ELR (cell line): ENCODE results near the gene NUDT9.
"Not testable (repeated sequence)": the region's sequence is repeated elsewhere in the genome, so short reads cannot be mapped to it uniquely, and the experiment has no call there.

Source experiments
- DNase-seq: peaks from one replicate; pipeline ENCODE4 v3.0.0-alpha.2; 2015; ENCODE audit warnings: low read depth

Gene NUDT9, protein sequence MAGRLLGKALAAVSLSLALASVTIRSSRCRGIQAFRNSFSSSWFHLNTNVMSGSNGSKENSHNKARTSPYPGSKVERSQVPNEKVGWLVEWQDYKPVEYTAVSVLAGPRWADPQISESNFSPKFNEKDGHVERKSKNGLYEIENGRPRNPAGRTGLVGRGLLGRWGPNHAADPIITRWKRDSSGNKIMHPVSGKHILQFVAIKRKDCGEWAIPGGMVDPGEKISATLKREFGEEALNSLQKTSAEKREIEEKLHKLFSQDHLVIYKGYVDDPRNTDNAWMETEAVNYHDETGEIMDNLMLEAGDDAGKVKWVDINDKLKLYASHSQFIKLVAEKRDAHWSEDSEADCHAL

DNA sequence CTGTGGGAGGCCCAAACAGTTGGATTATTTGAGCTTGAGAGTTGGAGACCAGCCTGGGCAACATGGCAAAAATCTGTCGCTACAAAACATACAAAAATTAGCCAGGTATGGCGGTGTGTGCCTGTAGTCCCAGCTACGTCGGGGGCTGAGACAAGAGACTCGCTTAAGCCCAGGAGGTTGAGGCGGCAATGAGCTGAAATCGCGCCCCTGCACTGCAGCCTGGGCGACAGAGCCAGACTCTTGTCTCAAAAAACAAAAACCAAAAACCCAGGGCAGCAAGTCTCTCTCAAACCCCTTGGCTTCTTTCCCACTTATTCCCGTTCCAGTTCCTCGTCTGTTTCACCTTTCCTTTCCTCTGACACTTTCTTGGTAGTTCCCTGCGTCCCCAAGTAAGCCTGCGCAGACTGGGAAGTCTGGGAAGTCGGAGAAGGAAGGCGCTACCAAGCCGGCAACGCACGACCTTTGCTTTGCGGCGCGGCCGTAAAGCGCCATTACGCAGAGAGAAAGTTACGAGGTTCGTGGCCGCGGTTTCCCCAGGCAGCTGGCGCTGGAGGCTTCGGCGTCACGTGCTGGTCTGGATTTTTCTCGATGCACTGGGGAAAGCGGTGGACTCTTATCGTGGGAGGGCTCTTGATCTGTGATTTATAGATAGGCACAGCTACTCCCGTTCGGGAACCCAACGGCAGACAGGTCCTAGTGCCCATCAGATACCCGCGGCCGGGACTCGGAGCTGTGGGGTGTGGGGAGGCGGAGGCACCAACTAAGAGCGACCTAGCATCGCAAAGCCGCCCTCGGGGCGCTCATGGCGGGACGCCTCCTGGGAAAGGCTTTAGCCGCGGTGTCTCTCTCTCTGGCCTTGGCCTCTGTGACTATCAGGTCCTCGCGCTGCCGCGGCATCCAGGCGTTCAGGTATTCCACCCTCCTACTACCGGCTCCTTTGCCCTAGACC, at the start of gene NUDT9:
Gene NUDT9 (plus strand): TSS at position 470 of the 949 bp plus-strand sequence. CDS start 333 bp downstream, at position 803.
- peak; percentile 95 for DNase-seq

DNA sequence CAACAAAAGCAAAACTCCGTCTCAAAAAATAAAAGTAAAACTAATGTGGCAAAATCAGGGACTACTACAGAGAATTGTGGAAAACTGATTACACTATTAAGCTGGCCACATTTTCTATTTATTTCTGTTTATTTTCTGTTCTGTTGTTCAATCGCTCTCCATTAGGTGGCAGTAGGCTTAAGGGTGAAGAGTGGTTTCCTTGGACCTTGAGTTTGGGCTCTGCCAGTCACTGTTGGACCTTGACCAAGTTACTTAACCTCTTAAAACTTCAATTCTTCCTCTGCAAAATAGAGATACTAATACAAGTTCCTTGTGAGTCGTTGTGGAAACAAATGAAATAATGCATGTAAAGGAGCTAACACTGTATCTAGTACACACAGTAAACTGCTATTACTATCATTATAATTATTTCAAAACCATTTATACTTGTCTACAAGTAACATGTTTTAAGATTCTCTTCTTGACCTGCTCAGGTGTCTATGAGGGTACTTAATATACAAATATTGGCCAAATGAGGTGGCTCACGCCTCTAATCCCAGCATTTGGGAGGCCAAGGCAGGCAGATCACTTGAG, 46.6 kb upstream of the NUDT9 start:
- peak; percentile 72 for DNase-seq

DNA sequence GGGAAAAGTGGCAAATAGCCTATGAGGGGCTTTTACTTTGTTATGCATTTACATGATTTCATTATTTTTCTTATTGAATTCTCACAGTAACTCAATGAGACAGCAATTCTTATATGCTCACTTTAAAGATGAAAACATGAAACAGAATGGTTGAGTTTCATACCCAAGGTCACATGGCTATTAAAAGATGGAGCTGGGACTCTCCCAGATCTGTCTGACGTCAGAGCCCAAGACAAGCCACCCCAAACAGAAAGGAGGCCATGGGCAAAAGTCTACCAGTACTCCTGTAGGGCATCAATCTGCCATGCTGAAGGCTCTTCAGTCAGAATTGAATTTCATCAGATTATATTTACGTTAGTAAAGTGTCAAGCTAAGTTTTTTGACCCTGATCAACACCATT, 44.6 kb upstream of the NUDT9 start:
- DNase-seq, result no peak

DNA sequence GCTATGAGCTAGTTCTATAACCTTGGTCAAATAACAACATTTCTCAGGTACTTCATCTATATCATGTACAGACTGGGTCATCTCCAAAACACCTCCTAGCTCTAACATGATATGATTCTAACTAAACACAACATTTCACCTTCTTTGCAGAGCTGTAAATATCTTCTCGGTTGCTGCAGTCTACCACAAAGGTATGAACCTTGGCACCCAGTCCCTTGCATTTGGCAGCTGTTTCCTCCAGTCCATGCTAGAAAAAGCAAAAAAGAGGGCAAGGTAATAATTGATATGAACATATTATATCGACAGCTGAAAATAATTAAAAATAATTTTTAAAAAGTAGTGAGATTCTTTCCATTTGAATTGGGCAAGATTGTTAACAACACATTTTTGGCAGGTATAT, 40.3 kb upstream of the NUDT9 start:
- no peak for DNase-seq

DNA sequence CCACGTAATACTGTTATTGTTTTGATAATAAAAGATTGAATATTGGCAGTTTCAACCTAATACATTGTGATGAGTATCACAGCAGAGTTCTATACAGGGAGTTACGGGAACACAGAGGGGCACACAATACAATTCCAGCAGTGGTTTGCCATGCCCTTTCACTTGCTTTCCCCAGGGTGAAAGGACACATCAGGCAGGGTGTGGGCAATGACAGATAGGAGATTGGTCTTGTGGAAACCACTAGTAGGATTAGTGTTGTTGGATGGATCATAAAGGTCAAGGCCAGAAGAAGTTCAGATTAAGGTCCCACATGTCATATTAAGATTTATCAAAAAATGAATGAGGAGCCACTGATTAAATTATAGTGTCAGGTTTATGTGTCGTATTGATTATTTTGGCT, 39.4 kb upstream of the NUDT9 start:
- no peak for DNase-seq

DNA sequence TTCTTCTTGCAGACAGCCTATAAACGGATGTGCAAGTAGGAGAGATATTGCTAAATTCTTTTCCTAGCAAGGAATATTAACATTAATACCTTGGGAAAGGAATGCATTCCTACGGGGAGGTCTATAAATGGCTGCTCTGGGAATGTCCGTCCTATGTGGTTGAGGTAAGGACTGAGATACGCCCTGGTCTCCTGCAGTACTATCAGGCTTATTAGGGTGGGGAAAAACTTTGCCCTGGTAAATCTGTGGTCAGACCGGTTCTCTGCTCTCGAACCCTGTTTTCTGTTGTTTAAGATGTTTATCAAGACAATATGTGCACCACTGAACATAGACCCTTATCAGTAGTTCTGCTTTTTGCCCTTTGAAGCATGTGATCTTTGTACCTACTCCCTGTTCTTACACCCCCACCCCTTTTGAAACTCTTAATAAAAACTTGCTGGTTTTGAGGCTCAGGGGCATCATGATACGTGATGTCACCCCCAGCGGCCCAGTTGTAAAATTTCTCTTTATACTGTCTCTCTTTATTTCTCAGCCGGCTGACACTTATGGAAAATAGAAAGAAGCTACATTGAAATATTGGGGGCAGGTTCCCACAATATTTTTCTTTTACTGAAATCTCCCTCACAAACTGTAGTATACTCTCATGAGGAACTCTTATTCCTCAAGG, 37.8 kb upstream of the NUDT9 start:
- not testable (repeated sequence) for DNase-seq

DNA sequence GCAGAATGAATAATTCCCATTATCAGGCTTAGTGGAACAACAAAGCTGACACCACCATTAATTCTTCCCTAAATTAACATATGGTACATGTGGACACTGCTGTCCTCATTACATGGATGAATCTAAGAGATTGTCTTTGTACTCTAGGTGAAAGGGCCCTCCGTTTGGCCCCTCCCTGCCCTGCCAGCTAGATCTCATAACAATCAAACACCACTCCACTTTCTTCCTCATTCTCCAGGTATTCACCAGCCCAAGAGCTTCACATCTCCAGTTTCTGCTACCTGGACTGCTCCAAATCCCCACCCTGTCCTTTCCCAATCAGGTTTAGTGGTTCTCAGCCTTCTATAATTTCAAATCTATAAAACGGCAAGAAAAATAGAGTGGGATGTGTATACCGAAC, 35.1 kb upstream of the NUDT9 start:
- DNase-seq, result no peak

DNA sequence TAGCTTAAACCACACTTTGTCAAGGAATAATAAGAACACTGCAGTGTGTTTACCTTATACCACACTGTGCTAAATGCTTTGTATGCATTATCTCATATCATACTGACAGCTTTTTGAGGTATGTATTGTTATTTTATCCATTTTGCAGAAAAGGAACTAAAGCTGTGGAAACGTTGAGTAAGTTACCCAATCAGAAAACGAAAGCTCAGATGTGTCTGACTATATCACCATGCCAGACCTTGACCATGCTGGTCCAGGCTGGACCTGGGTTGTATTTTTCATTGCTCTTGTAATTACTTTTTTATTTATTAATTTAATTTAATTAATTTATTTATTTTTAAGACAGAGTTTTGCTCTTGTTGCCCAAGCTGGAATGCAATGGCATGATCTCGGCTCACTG, 33.5 kb upstream of the NUDT9 start:
- no peak for DNase-seq

DNA sequence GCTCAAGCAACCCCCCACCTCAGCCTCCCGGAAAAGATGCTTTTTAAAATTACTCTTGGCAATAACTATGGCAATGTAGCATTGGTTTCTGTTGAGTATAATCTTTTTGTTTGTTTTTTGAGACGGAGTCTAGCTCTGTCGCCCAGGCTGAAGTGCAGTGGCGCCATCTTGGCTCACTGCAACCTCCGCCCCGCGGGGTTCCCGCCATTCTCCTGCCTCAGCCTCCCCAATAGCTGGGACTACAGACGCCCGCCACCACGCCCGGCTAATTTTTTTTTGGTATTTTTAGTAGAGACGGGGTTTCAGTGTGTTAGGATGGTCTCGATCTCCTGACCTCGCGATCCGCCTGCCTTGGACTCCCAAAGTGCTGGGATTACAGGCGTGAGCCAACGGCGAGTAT, 32.3 kb upstream of the NUDT9 start:
- not testable (repeated sequence) for DNase-seq

DNA sequence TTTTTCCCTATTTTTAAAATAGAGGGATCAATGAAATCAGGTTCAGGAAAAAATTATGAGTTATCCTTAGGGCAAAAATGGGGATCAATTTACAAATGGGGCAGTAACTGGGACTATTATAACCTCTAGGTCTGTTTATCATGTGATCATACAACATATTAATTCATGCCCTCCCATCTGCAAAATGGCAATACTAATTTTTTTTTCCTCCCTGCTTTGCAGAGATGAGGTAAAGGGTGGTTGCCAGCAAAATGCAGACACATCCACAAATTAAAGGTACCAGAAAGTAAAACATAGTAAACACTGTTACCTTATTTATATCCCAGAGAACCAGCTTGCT, 31.9 kb upstream of the NUDT9 start:
- DNase-seq, result no peak

DNA sequence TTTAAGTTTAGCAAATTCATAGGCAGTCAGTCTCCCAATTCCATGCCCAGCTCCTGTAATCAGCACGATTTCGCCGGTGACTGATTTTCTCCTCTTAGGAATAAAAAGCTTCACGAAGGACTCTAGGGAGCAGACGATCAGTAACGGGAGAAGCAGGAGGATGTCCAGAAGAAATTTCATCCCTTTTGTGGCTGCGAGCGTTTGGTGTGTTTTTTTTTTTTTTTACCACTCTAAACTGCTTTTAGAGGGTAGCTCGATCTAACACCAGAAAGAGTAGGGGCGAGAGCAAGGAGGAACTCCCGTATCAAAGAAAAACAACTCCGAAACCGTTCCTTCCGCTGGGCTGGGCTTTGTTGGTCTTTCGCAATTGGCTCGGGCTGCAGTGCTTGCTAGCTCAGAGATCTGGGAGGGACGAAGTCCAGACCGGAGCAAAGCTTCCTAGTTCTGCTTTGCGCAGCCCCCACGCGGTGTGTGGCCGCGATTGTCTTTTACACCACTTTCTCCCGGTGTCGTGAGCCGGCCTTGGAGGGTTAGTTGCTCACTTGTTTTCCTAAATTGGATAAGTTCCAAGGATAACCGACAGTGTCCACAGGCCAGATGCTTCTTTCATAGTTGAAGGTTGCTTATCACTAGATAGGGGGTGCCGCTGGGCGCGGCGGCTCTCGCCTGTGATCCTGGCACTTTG, 31.3 kb upstream of the NUDT9 start, which contains the start of gene HSD17B11:
Gene HSD17B11 (minus strand): TSS at position 298 of the 685 bp plus-strand sequence. CDS start 118 bp downstream, at position 180.
- DNase-seq, result peak; percentile 93

DNA sequence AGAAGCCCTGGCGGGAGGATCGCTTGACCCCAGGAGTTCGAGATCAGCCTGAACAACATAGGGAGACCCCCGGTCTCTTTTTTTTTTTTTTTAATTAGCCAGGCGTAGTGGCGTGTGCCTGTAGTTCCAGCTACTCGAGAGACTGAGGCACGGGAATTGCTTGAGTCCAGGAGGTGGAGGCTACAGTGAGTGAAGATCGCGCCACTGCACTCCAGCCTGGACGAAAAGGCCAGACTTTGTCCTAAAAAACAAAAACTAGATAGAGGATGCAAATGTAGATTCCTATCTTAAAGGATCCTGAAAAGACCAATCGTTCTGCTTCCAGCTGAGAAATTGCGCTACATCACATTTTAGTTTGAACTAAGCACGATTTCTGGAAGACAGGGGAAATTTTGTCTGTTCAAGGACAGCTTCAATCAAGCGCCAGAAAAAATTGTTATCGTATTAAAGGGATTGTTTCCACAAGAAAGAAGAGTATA, 30.8 kb upstream of the NUDT9 start:
- no peak for DNase-seq

DNA sequence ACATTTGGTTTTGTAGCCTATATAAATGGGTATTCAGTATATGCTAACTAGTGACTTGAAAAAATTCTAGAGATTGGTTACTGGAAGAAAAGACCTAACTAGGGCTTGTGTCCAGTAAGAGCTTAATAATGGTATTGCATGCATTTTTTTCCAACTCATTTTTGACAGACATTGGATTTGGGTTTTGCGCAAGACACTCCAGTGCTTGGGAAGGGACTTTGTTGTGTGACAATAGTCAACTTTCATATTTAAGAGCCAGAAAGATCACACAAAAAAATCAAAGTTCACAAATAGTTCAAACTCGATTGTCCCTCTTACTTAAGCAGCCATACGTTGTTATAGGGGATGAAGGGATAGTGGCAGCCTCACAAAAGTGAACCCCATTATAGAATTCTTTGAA, 30.2 kb upstream of the NUDT9 start:
- DNase-seq, result no peak

DNA sequence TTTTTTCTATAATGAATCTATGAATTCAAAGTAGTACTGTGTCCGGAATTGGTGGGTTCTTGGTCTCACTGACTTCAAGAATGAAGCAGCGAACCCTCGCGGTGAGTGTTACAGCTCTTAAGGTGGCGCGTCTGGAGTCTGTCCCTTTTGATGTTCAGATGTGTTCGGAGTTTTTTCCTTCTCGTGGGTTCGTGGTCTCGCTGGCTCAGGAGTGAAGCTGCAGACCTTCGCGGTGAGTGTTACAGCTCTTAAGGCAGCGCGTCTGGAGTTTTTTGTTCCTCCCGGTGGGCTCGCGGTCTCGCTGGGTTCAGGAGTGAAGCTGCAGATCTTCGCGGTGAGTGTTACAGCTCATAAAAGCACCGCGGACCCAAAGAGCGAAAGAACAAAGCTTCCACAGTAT, 27.3 kb upstream of the NUDT9 start:
- DNase-seq, result not testable (repeated sequence)

DNA sequence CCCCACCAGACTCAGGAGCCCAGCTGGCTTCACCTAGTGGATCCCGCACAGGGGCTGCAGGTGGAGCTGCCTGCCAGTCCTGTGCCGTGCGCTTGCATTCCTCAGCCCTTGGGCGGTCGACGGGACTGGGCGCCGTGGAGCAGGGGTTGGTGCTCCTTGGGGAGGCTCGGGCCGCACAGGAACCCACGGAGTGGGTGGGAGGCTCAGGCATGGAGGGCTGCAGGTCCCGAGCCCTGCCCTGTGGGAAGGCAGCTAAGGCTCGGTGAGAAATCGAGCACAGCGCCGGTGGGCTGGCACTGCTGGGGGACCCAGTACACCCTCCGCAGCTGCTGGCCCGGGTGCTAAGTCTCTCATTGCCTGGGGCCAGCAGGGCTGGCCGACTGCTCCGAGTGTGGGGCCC, 26.5 kb upstream of the NUDT9 start:
- not testable (repeated sequence) for DNase-seq

DNA sequence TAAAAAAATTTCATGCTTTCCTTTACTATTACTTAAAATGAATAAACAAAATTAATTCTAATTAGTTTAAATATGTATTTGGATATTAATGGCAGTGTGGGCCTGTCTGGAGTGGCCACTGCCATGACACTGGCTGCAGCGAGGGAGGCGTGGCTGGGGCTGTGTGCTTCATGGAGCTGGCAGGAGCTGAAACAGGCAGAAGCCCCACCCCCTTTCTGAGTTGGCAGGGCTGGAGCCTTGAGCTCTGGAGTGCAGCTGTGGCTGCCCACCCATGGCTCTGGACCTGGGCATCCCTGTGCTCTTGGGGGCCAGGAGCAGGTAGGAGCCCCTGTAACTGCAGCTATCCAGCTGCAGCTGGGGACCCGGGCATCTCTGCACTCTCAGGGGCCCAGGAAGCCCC, 23.2 kb upstream of the NUDT9 start:
- DNase-seq, result peak; percentile 4

DNA sequence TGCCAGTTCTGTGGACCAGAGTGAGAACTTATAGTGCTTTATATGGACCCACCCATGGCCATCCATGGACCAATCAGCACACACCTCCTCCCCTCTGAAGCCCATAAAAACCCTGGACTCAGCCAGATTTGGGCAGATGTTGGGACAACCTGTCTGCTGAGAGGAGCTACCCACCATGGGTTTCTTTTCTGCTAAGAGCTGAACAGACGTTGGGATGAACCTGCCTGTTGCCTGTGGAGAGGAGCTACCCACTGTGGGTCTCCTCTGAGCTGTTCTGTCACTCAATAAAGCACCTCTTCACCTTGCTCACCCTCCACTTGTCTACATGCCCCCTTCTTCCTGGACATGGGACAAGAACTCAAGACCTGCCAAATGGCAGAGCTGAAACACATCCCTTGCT, 22.4 kb upstream of the NUDT9 start:
- DNase-seq, result no peak

DNA sequence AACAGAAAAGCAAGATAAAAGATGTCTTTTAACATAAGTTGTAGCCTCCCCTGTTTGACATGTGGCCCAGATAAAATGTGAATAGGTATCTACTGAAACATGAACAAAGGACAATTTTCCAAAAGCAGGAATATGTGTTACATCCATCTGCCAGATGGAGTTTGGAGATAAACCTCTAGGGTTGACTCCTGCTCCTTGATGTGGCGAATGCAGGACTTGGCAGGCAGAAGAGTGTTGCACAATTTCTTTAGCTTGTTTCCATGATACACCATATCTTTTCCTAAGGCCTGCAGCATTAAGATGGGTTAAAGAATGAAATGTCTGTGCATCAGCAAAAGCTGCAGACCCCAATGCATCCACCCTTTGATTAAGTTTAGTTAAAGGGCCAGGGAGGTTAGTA, 18.6 kb upstream of the NUDT9 start:
- DNase-seq, result not testable (repeated sequence)

DNA sequence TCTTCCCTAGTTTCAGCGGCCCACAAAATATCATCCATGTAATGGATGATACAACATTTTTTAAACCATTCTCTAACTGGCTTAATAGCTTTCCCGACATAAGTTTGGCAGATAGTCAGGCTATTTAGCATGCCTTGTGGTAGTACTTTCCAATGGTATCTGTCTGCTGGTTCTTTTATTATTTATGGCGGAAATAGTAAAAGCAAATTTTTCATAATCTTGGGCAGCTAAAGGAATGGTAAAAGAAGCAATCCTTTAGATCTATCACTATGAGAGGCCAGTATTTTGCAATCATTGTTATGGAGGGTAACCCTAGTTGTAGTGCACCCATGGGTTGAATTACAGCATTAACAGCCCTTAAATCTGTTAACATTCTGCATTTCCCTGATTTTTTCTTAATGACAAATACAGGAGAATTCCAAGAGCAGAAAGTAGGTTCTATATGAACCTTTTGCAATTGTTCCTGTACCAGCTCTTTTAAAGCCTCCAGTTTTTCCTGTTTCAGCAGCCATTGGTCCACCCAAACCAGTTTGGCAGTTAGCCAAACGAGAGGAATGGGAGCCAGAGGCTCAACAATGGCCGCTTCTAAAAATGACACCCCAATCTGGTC, 17.1 kb upstream of the NUDT9 start:
- DNase-seq, result no peak

DNA sequence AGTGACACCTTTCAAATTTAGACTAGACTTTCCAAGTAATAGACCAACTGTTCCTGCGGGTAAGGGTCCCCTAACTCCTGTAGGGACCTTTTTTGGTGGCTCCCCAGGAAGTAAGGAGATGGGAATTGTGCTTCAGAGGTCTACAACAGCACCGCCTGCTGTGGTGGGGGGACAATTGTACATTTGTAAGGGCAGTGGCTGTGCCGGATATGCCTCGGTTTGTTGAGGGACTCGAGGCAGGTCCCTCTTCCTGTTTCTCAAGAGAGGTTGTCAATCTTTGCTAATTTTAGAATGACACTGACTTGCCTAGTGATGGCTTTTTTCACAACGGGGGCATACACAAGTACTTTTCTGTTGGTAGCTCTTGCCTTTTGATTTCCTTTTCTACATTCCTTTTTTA, 15.9 kb upstream of the NUDT9 start:
- DNase-seq, result no peak

DNA sequence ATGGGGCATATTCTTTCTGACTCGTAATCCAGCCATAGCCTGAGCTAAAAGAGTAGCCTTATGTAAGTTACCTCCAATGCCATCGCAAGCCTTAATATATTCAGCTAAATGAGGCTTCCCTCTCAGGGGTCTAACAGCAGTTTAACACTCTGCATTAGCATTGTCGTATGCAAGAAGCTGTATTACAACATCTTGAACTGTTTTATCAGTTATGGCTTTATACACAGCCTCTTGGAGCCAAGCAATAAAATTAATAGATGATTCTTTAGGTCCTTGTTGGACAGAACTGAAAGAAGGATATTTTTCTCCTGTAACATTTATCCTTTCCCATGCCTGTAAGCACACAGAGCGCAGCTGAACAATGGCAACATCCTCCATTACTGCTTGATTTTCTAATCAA, 15.5 kb upstream of the NUDT9 start:
- DNase-seq, result not testable (repeated sequence)
